ENCODE measurements around the gene FLRT2. TPM values are rescaled to one million over a fixed set of nuclear protein-coding genes. Genes with fewer than 3 reads are reported as not detected.

The FLRT2 gene
- total RNA-seq, 1 donor, result 39.1 TPM

DNA sequence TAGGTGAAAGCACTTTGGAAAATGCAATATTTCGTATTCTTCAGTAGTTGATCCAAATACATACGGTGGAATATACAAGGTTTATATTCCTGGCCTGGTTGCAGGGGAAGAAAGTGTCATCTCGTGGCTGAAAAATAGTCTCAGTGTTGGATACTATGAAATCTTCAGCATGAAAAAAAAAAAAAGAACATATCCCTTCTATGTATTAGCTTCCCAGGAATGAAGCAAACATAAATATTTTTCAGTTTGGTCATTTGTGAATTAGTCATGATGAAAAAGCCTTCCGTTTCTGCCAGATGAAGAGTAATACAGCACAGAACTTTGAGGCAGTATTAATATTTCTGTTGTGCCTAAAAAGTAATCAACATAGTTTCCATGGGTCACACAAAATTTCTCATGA lies 36.7 kb downstream of the FLRT2 start:
- H4K20me1 ChIP-seq (ENCODE audit: insufficient read depth, low read length), result no peaks in the 10 kb centered on the region
- DNase-seq (ENCODE audit: insufficient read length, low spot score, missing footprints), result peak; percentile 9
- no peaks in the 10 kb centered on the region for H3K9me3 ChIP-seq (ENCODE audit: low read depth, low read length)
- peaks cover 31% of the 10 kb centered on the region for H3K4me1 ChIP-seq (ENCODE audit: insufficient read depth, low read length)
- peak overlapping the region; percentile 91 for H3K27ac ChIP-seq (ENCODE audit: low read depth, low read length)
- TF ChIP-seq, protein P1, sequence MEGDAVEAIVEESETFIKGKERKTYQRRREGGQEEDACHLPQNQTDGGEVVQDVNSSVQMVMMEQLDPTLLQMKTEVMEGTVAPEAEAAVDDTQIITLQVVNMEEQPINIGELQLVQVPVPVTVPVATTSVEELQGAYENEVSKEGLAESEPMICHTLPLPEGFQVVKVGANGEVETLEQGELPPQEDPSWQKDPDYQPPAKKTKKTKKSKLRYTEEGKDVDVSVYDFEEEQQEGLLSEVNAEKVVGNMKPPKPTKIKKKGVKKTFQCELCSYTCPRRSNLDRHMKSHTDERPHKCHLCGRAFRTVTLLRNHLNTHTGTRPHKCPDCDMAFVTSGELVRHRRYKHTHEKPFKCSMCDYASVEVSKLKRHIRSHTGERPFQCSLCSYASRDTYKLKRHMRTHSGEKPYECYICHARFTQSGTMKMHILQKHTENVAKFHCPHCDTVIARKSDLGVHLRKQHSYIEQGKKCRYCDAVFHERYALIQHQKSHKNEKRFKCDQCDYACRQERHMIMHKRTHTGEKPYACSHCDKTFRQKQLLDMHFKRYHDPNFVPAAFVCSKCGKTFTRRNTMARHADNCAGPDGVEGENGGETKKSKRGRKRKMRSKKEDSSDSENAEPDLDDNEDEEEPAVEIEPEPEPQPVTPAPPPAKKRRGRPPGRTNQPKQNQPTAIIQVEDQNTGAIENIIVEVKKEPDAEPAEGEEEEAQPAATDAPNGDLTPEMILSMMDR (IDR thresholded peaks at IDR 0.05; ENCODE audit: extremely low read depth, low read depth, low read length), result no peak
- H3K79me2 ChIP-seq (ENCODE audit: insufficient read depth, low read length), result peaks cover 8% of the 10 kb centered on the region
- H3K4me2 ChIP-seq (ENCODE audit: insufficient read depth, low read length), result peak overlapping the region; percentile 66
- no peaks in the 10 kb centered on the region for H3K36me3 ChIP-seq (ENCODE audit: insufficient read depth, low read length)
- H3K27me3 ChIP-seq (ENCODE audit: insufficient read depth, low read length), result no peaks in the 10 kb centered on the region
- no peak overlapping the region for H2AFZ ChIP-seq (ENCODE audit: low read length)
- H3K4me3 ChIP-seq (ENCODE audit: insufficient read depth, low read length), result no peak overlapping the region

DNA sequence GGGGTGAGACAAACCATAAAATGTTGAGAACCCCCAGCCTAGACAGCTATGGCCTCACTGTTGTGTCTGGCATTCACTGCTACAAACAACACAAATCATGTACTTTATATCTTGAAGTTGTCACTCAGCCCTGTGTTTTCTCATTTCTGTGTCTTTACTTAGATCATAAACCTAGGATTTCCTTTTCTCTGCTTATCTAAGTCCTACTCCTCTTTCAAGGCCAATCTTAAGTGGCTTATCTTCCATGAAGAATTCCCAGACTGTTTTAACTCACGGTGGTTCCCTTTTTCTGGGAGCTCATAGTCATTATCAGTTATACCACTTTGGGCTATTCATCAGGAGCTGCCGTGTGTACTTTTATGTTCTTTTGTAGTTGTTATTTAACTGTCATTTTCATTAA lies 42.1 kb downstream of the FLRT2 start:
- Histone ChIP-seq H4K20me1 (ENCODE audit: insufficient read depth, low read length) (no peaks in the 10 kb centered on the region), H3K36me3 (ENCODE audit: insufficient read depth, low read length) (no peaks in the 10 kb centered on the region), H3K79me2 (ENCODE audit: insufficient read depth, low read length) (peaks cover 11% of the 10 kb centered on the region), H3K4me1 (ENCODE audit: insufficient read depth, low read length) (peaks cover 42% of the 10 kb centered on the region), H3K9me3 (ENCODE audit: low read depth, low read length) (no peaks in the 10 kb centered on the region), H3K27me3 (ENCODE audit: insufficient read depth, low read length) (no peaks in the 10 kb centered on the region), H3K27ac (ENCODE audit: low read depth, low read length) (peak overlapping the region; percentile 68), H2AFZ (ENCODE audit: low read length) (no peak overlapping the region), H3K4me3 (ENCODE audit: insufficient read depth, low read length) (no peak overlapping the region), H3K4me2 (ENCODE audit: insufficient read depth, low read length) (no peak overlapping the region)
- TF ChIP-seq, protein P1 (IDR thresholded peaks at IDR 0.05; ENCODE audit: extremely low read depth, low read depth, low read length), result no peak
- no peak for DNase-seq (ENCODE audit: insufficient read length, low spot score, missing footprints)

DNA sequence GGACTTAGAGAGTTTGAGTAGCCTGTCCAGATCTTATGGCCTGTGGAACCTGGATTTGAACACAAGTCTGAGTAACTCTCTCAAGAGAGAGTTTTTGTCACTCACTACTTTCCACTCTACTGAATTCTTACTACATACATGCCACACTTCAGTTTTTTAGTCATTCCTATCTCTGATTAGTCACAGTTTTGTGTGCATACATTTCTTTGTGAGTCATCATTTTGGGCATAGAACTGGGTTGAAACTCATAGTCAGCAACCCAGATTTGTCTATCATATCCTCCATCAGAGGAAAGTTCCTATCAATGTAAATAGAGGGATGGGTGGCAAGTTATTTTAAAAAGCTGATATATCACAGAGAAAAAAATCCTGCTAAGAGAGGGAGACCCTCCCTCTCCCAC lies 42.9 kb downstream of the FLRT2 start:
- H4K20me1 ChIP-seq (ENCODE audit: insufficient read depth, low read length), result no peaks in the 10 kb centered on the region
- no peaks in the 10 kb centered on the region for H3K27me3 ChIP-seq (ENCODE audit: insufficient read depth, low read length)
- no peak overlapping the region for H3K4me2 ChIP-seq (ENCODE audit: insufficient read depth, low read length)
- TF ChIP-seq, protein P1 (IDR thresholded peaks at IDR 0.05; ENCODE audit: extremely low read depth, low read depth, low read length), result no peak
- peak; percentile 47 for DNase-seq (ENCODE audit: insufficient read length, low spot score, missing footprints)
- H3K36me3 ChIP-seq (ENCODE audit: insufficient read depth, low read length), result no peaks in the 10 kb centered on the region
- H3K4me1 ChIP-seq (ENCODE audit: insufficient read depth, low read length), result peaks cover 46% of the 10 kb centered on the region
- peaks cover 7% of the 10 kb centered on the region for H3K79me2 ChIP-seq (ENCODE audit: insufficient read depth, low read length)
- no peak overlapping the region for H3K4me3 ChIP-seq (ENCODE audit: insufficient read depth, low read length)
- no peak overlapping the region for H2AFZ ChIP-seq (ENCODE audit: low read length)
- peak overlapping the region; percentile 68 for H3K27ac ChIP-seq (ENCODE audit: low read depth, low read length)
- no peaks in the 10 kb centered on the region for H3K9me3 ChIP-seq (ENCODE audit: low read depth, low read length)

DNA sequence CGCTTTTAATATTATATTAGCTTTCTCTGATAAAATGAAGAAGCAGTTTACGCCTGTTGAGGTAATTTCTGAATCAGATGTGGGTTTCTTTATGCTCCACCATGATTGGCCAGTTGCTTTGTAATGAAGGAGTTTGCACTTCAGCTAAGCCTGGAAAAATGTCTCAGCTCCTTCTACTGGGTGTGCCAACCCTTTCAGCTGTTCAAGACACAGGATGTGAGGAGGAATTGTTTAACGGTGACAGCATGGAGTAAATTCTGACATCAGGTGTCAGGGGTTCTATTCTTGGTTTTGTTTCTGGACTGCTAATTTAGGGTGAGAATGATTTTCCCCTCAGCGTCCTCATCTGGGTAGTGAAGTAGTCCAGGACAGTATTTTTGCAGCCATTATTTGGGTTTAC lies 43.5 kb downstream of the FLRT2 start:
- Histone ChIP-seq H3K4me3 (ENCODE audit: insufficient read depth, low read length) (no peak overlapping the region), H3K36me3 (ENCODE audit: insufficient read depth, low read length) (no peaks in the 10 kb centered on the region), H4K20me1 (ENCODE audit: insufficient read depth, low read length) (no peaks in the 10 kb centered on the region), H3K79me2 (ENCODE audit: insufficient read depth, low read length) (peaks cover 7% of the 10 kb centered on the region), H3K4me1 (ENCODE audit: insufficient read depth, low read length) (peaks cover 46% of the 10 kb centered on the region), H3K9me3 (ENCODE audit: low read depth, low read length) (no peaks in the 10 kb centered on the region), H3K27ac (ENCODE audit: low read depth, low read length) (peak overlapping the region; percentile 55), H3K4me2 (ENCODE audit: insufficient read depth, low read length) (no peak overlapping the region), H2AFZ (ENCODE audit: low read length) (no peak overlapping the region), H3K27me3 (ENCODE audit: insufficient read depth, low read length) (no peaks in the 10 kb centered on the region)
- TF ChIP-seq, protein P1 (IDR thresholded peaks at IDR 0.05; ENCODE audit: extremely low read depth, low read depth, low read length), result no peak
- DNase-seq (ENCODE audit: insufficient read length, low spot score, missing footprints), result no peak
